Keratinocyte (primary cell): Measurements from ENCODE around the gene SLC41A3. TPM values are rescaled to one million over a fixed set of nuclear protein-coding genes. Genes with fewer than 3 reads are reported as not detected.

Experiments
- DNase-seq: peaks from one replicate; pipeline ENCODE4 v3.0.0-alpha.2; 2011; ENCODE audit warnings: low read depth, missing footprints, low spot score
- FAIRE-seq: peaks from 2 replicates; lab custom pipeline; 2011; peaks lifted over from hg19 to GRCh38; lab: Jason Lieb, UNC
- H2AFZ ChIP-seq: 2 replicates; pipeline ENCODE4 v1.6.0; 2012; ENCODE audit warnings: low read length, control low read depth, inconsistent platforms; ENCODE audit not compliant: control insufficient read depth
- H3K27ac ChIP-seq: 2 replicates; pipeline ENCODE4 v1.5.1; 2011; ENCODE audit warnings: low read length; ENCODE audit not compliant: control insufficient read depth, insufficient read depth
- H3K27me3 ChIP-seq: 3 replicates; pipeline ENCODE4 v1.6.0; 2011; ENCODE audit warnings: low read length; ENCODE audit not compliant: control insufficient read depth, insufficient read depth; ENCODE audit errors: extremely low read depth
- H3K36me3 ChIP-seq, 2 experiments: 2 replicates in 1 of 2; 3 replicates in 1 of 2; pipeline ENCODE4 v1.5.1; 2011; ENCODE audit warnings: low read length in 2 of 2, mild to moderate bottlenecking in 1 of 2; ENCODE audit not compliant: control insufficient read depth in 2 of 2, insufficient read depth in 2 of 2; ENCODE audit errors: extremely low read depth in 1 of 2
- H3K4me1 ChIP-seq: 3 replicates; pipeline ENCODE4 v1.5.1; 2011; ENCODE audit warnings: low read length; ENCODE audit not compliant: control insufficient read depth, insufficient read depth; ENCODE audit errors: extremely low read depth
- H3K4me2 ChIP-seq: 3 replicates; pipeline ENCODE4 v1.6.0; 2011; ENCODE audit warnings: low read depth, low read length; ENCODE audit not compliant: control insufficient read depth, insufficient read depth; ENCODE audit errors: extremely low read depth
- H3K4me3 ChIP-seq, 3 experiments: fragments of 200-600 bp in 1 of 3; sonication (generic) in 1 of 3; 2 replicates in 2 of 3; 3 replicates in 1 of 3; pipeline ENCODE4 v1.5.1; 2011 to 2016; ENCODE audit warnings: low read length in 3 of 3, mild to moderate bottlenecking in 3 of 3, control low read depth in 2 of 3, inconsistent platforms in 1 of 3, low read depth in 1 of 3, mixed read lengths in 1 of 3, mixed run types in 1 of 3, moderate library complexity in 1 of 3; ENCODE audit not compliant: control insufficient read depth in 2 of 3, insufficient read depth in 2 of 3; ENCODE audit errors: extremely low read depth in 1 of 3
- H3K79me2 ChIP-seq: 2 replicates; pipeline ENCODE4 v1.6.0; 2012; ENCODE audit warnings: low read length; ENCODE audit not compliant: control insufficient read depth, insufficient read depth
- H3K9ac ChIP-seq: 3 replicates; pipeline ENCODE4 v1.6.0; 2011; ENCODE audit warnings: low read length; ENCODE audit not compliant: control insufficient read depth, insufficient read depth; ENCODE audit errors: extremely low read depth
- H3K9me1 ChIP-seq: 3 replicates; pipeline ENCODE4 v1.6.0; 2011; ENCODE audit warnings: low read length; ENCODE audit not compliant: control insufficient read depth, insufficient read depth; ENCODE audit errors: extremely low read depth
- H3K9me3 ChIP-seq: 2 replicates; pipeline ENCODE4 v1.5.1; 2012; ENCODE audit warnings: low read depth, low read length; ENCODE audit not compliant: control insufficient read depth
- H4K20me1 ChIP-seq: 3 replicates; pipeline ENCODE4 v1.6.0; 2011; ENCODE audit warnings: low read length; ENCODE audit not compliant: control insufficient read depth, insufficient read depth; ENCODE audit errors: extremely low read depth
- CTCF ChIP-seq, 3 experiments: IDR thresholded peaks in 1 of 3; conservative IDR thresholded peaks in 1 of 3; optimal IDR thresholded peaks in 1 of 3; 2 replicates in 2 of 3; 3 replicates in 1 of 3; pipeline versions ENCODE3 to v1.5.1; 2011; ENCODE audit warnings: low read length in 3 of 3, mild to moderate bottlenecking in 3 of 3, moderate library complexity in 2 of 3, control low read depth in 1 of 3, inconsistent platforms in 1 of 3; ENCODE audit not compliant: insufficient read depth in 2 of 3; ENCODE audit errors: extremely low read depth in 1 of 3
- EZH2 ChIP-seq: IDR thresholded peaks from one replicate; pipeline ENCODE4 v1.6.1; 2012; ENCODE audit warnings: inconsistent platforms, mild to moderate bottlenecking, low read length, moderate library complexity
- dilution Hi-C: fragments of 300-500 bp; cut with MboI; formaldehyde crosslinking; loops from one replicate; pipeline ENCODE4 v1.7.0; 2020; ENCODE audit warnings: low sequenced_read_pairs; ENCODE audit not compliant: extremely low pct_ligation_motif_present
- polyA plus RNA-seq, 5 experiments: library from polyadenylated mRNA; depleted of rRNA in 3 of 5; stranded (reverse) in 3 of 5; stranded (forward) in 1 of 5; unstranded in 1 of 5; fragments of >200 nt; gene quantifications; 1 replicate in 1 of 5; 2 replicates in 3 of 5; 3 replicates in 1 of 5; pipeline versions ENCODE4 v1.2.1 to v1.2.3, GENCODE V29; 2011 to 2012; ENCODE audit warnings: missing spikeins in 2 of 5, low read depth in 1 of 5, low replicate concordance in 1 of 5

The SLC41A3 gene
- polyA plus RNA-seq, 1 donor (not counting 4 experiments of a cell fraction or from before 2014, with no cell fraction given): 30.2 TPM

- H3K36me3 ChIP-seq: no peaks in the 10 kb centered on the region
- FAIRE-seq: no peak
- dilution Hi-C loops: no loop called here
Observed at GRCh38 chr3:126132751-126133511, 49.0 kb upstream of the SLC41A3 start.

GRCh38 chr3:126131881-126132750, 48.2 kb upstream of the SLC41A3 start:
- no peak for TF ChIP-seq CTCF (optimal IDR thresholded peaks at IDR 0.05 in 1 of 3, IDR thresholded peaks at IDR 0.05 in 1 of 3, conservative IDR thresholded peaks at IDR 0.05 in 1 of 3; ENCODE audit: extremely low read depth in 1 of 3, insufficient read depth in 2 of 3, low read length in 3 of 3)
- TF ChIP-seq EZH2: no peak

More at GRCh38 chr3:126132751-126133511, 49.0 kb upstream of the SLC41A3 start:
- no peaks in the 10 kb centered on the region for H3K9me1 ChIP-seq
- H3K4me1 ChIP-seq: no peaks in the 10 kb centered on the region
- H2AFZ ChIP-seq: no peak overlapping the region
- no peaks in the 10 kb centered on the region for H4K20me1 ChIP-seq
- H3K79me2 ChIP-seq: no peaks in the 10 kb centered on the region
- no peak for DNase-seq
- no peak overlapping the region for H3K27ac ChIP-seq
- no peaks in the 10 kb centered on the region for H3K9me3 ChIP-seq
- H3K27me3 ChIP-seq: peaks cover 10% of the 10 kb centered on the region
- no peak overlapping the region for H3K9ac ChIP-seq
- no peak overlapping the region for H3K4me2 ChIP-seq
- no peak overlapping the region for H3K4me3 ChIP-seq
- TF ChIP-seq EZH2 (no peak), CTCF (optimal IDR thresholded peaks at IDR 0.05 in 1 of 3, IDR thresholded peaks at IDR 0.05 in 1 of 3, conservative IDR thresholded peaks at IDR 0.05 in 1 of 3; ENCODE audit: extremely low read depth in 1 of 3, insufficient read depth in 2 of 3, low read length in 3 of 3) (peak; percentile 19 to 32 (median 31))

More at GRCh38 chr3:126131881-126132750, 48.2 kb upstream of the SLC41A3 start:
- Histone ChIP-seq H3K27ac (no peak overlapping the region), H3K9me3 (no peaks in the 10 kb centered on the region), H3K79me2 (no peaks in the 10 kb centered on the region), H3K4me1 (no peaks in the 10 kb centered on the region), H3K9me1 (no peaks in the 10 kb centered on the region), H3K36me3 (no peaks in the 10 kb centered on the region), H3K4me2 (no peak overlapping the region), H2AFZ (no peak overlapping the region), H3K27me3 (peaks cover 10% of the 10 kb centered on the region), H3K9ac (no peak overlapping the region), H3K4me3 (no peak overlapping the region), H4K20me1 (no peaks in the 10 kb centered on the region)
- dilution Hi-C loops: no loop called here
- FAIRE-seq (no peak), DNase-seq (no peak)
